Suprapubic skin (tissue), 3 donors: Measurements from ENCODE around the gene GNA15.

Source experiments
- CTCF ChIP-seq, 2 donors: fragments of 200-600 bp in 1 of 2; fragments of 450-650 bp in 1 of 2; sonication (generic) in 1 of 2; IDR thresholded peaks; one replicate each; pipeline ENCODE4 v1.5.1; 2016 to 2019; ENCODE audit warnings: antibody characterized with exemption in 2 of 2, mild to moderate bottlenecking in 1 of 2, moderate library complexity in 1 of 2
- EP300 ChIP-seq: sonication (generic); formaldehyde crosslinking; IDR thresholded peaks from one replicate; pipeline ENCODE4 v1.6.1; 2017; ENCODE audit warnings: antibody characterized with exemption

GRCh38 chr19:3187662-3188511, 52.1 kb downstream of the GNA15 start:
- TF ChIP-seq CTCF (IDR thresholded peaks at IDR 0.05) = no peak
- TF ChIP-seq EP300 = no peak
